ENCODE measurements around the gene FUT7.
"Not testable (repeated sequence)": the region's sequence is repeated elsewhere in the genome, so short reads cannot be mapped to it uniquely, and the experiment has no call there.

The FUT7 gene

GRCh38 chr9:137065336-137065967 is 33.6 kb upstream of the FUT7 start:
- no peak for DNase-seq

GRCh38 chr9:137064880-137065164 is 32.9 kb upstream of the FUT7 start:
- no peak for DNase-seq

- DNase-seq = peak; percentile 14
Measured at GRCh38 chr9:137064027-137064879, 32.4 kb upstream of the FUT7 start.

GRCh38 chr9:137063311-137064026 is 31.6 kb upstream of the FUT7 start:
- no peak for DNase-seq

- DNase-seq = not testable (repeated sequence)
Measured at GRCh38 chr9:137062798-137063197, 30.9 kb upstream of the FUT7 start.

GRCh38 chr9:137062384-137062783 is 30.5 kb upstream of the FUT7 start:
- no peak for DNase-seq

- peak; percentile 33 for DNase-seq
Measured at GRCh38 chr9:137058521-137059234, 26.8 kb upstream of the FUT7 start.

GRCh38 chr9:137057545-137057944 is 25.7 kb upstream of the FUT7 start:
- peak; percentile 48 for DNase-seq

GRCh38 chr9:137056739-137057415 is 25.0 kb upstream of the FUT7 start:
- DNase-seq = peak; percentile 18

GRCh38 chr9:137055385-137056364 is 23.8 kb upstream of the FUT7 start:
- DNase-seq = peak; percentile 62

- no peak for DNase-seq
Measured at GRCh38 chr9:137054932-137055384, 23.1 kb upstream of the FUT7 start.

- peak; percentile 31 for DNase-seq
Measured at GRCh38 chr9:137053944-137054931, 22.4 kb upstream of the FUT7 start, which contains the start of gene ENTPD2. Gene ENTPD2, minus strand, starts transcription at chr9:137054061. Its CDS starts 64 bp downstream, at chr9:137053997.

GRCh38 chr9:137052998-137053943 is 21.4 kb upstream of the FUT7 start:
- DNase-seq = no peak

- DNase-seq = no peak
Measured at GRCh38 chr9:137052293-137052692, 20.4 kb upstream of the FUT7 start.

GRCh38 chr9:137051145-137051724 is 19.3 kb upstream of the FUT7 start:
- no peak for DNase-seq

- no peak for DNase-seq
Measured at GRCh38 chr9:137050570-137050969, 18.7 kb upstream of the FUT7 start.

GRCh38 chr9:137049544-137050449 is 17.9 kb upstream of the FUT7 start:
- DNase-seq = no peak

Data from DMS153 (cell line).